CD8-positive, alpha-beta memory T cell (primary cell): ENCODE data around the gene TMEM242. TPM values are rescaled to one million over a fixed set of nuclear protein-coding genes. Genes with fewer than 3 reads are reported as not detected.

Experiments used
- CTCF ChIA-PET: fragments of 350-600 bp; sonication (Branson Sonifier 250); formaldehyde crosslinking; loops from one replicate; lab custom pipeline; 2021; ENCODE audit warnings: antibody characterized with exemption; lab: Charles Lee
- POLR2A ChIA-PET: fragments of 350-600 bp; sonication (Branson Sonifier 250); formaldehyde crosslinking; loops from one replicate; lab custom pipeline; 2021; ENCODE audit warnings: antibody characterized with exemption; lab: Charles Lee
- DNase-seq, 5 donors: peaks; one replicate each; pipeline versions ENCODE4 v3.0.0 to v3.0.0-alpha.2; 2020 to 2022; ENCODE audit warnings: mixed read lengths in 1 of 5
- H3K27ac ChIP-seq: one replicate; pipeline ENCODE4 v1.7.0; 2013; ENCODE audit warnings: low read depth, mild to moderate bottlenecking, low read length, moderate library complexity
- H3K27me3 ChIP-seq: 2 replicates; pipeline ENCODE4 v1.7.0; 2013; ENCODE audit warnings: low read length, mild to moderate bottlenecking; ENCODE audit not compliant: insufficient read depth, poor library complexity, severe bottlenecking
- H3K36me3 ChIP-seq: 2 replicates; pipeline ENCODE4 v1.7.0; 2013; ENCODE audit warnings: mild to moderate bottlenecking, low read length, moderate library complexity; ENCODE audit not compliant: insufficient read depth
- H3K4me1 ChIP-seq: 2 replicates; pipeline ENCODE4 v1.7.0; 2013; ENCODE audit warnings: mild to moderate bottlenecking, low read length, moderate library complexity; ENCODE audit not compliant: insufficient read depth
- H3K4me3 ChIP-seq: 2 replicates; pipeline ENCODE4 v1.7.0; 2013; ENCODE audit warnings: mild to moderate bottlenecking, low read length
- H3K9me3 ChIP-seq: 2 replicates; pipeline ENCODE4 v1.7.0; 2013; ENCODE audit warnings: mild to moderate bottlenecking, low read length
- H3K27ac Mint-ChIP-seq, 8 donors: one replicate each; pipeline ENCODE4 v1.8.0; 2020 to 2021; ENCODE audit warnings: mixed read lengths in 8 of 8, mild to moderate bottlenecking in 6 of 8, inconsistent platforms in 3 of 8, moderate library complexity in 3 of 8
- H3K27me3 Mint-ChIP-seq, 2 donors: one replicate each; pipeline ENCODE4 v1.8.0; 2020 to 2021; ENCODE audit warnings: mixed read lengths in 2 of 2, mild to moderate bottlenecking in 1 of 2, moderate library complexity in 1 of 2
- H3K36me3 Mint-ChIP-seq, 3 donors: one replicate each; pipeline ENCODE4 v1.8.0; 2020 to 2021; ENCODE audit warnings: mixed read lengths in 3 of 3, inconsistent platforms in 1 of 3, mild to moderate bottlenecking in 1 of 3
- H3K4me1 Mint-ChIP-seq, 3 donors: one replicate each; pipeline ENCODE4 v1.8.0; 2020 to 2021; ENCODE audit warnings: mixed read lengths in 3 of 3, inconsistent platforms in 1 of 3, mild to moderate bottlenecking in 1 of 3
- H3K4me3 Mint-ChIP-seq, 7 donors: one replicate each; pipeline ENCODE4 v1.8.0; 2020 to 2021; ENCODE audit warnings: mixed read lengths in 7 of 7, mild to moderate bottlenecking in 6 of 7, moderate library complexity in 4 of 7, inconsistent platforms in 2 of 7
- H3K9me3 Mint-ChIP-seq, 5 donors: one replicate each; pipeline ENCODE4 v1.8.0; 2020 to 2022; ENCODE audit warnings: mixed read lengths in 5 of 5, mild to moderate bottlenecking in 3 of 5, moderate library complexity in 2 of 5, inconsistent platforms in 1 of 5
- polyA plus RNA-seq: library from polyadenylated mRNA; unstranded; fragments of 300-500 nt; fragmentation: Illumina TruSeq; gene quantifications from one replicate; pipeline ENCODE4 v1.2.3, GENCODE V29; 2021
- total RNA-seq, 2 experiments: library from RNA; stranded (reverse); gene quantifications; one replicate each; pipeline ENCODE4 v1.2.3, GENCODE V29; 2021

TMEM242 gene
- total and polyA plus RNA-seq, 3 experiments from 2014 or later: 11.0 to 12.1 (median 11.9) TPM

GRCh38 chr6:157263881-157264397, 59.4 kb downstream of the TMEM242 start:
- no peaks in the 10 kb centered on the region for H3K36me3 ChIP-seq
- CTCF ChIA-PET: interaction anchor here (0.6 to 2.1 kb wide), 4 partner anchors 10 to 40 kb away, joined by 3 to 15 read pairs (median 4); no protein-coding TSS in a partner anchor
- peaks cover 0 to 3% of the 10 kb centered on the region in 2 donors for H3K27me3 Mint-ChIP-seq
- H3K4me3 Mint-ChIP-seq: no peak overlapping the region
- no peak overlapping the region for H3K27ac Mint-ChIP-seq
- H3K27ac ChIP-seq: no peak overlapping the region
- POLR2A ChIA-PET: no interaction called here
- H3K27me3 ChIP-seq: no peaks in the 10 kb centered on the region
- H3K36me3 Mint-ChIP-seq: no peaks in the 10 kb centered on the region
- no peak for DNase-seq
- no peak overlapping the region for H3K4me3 ChIP-seq
- peaks cover 14 to 27% (median 19%) of the 10 kb centered on the region in 3 donors for H3K4me1 Mint-ChIP-seq
- H3K4me1 ChIP-seq: no peaks in the 10 kb centered on the region
- no peaks in the 10 kb centered on the region for H3K9me3 ChIP-seq
- no peaks in the 10 kb centered on the region for H3K9me3 Mint-ChIP-seq

- Mint-ChIP-seq H3K4me3 (no peak overlapping the region), H3K27ac (peak overlapping the region in 1 of 8 donors; percentile 23)
- POLR2A ChIA-PET: no interaction called here
Measured at GRCh38 chr6:157263146-157263545, 60.2 kb downstream of the TMEM242 start.

GRCh38 chr6:157261606-157262005, 61.7 kb downstream of the TMEM242 start:
- no peaks in the 10 kb centered on the region for H3K9me3 Mint-ChIP-seq
- H3K4me1 ChIP-seq: peaks cover 7% of the 10 kb centered on the region
- no peaks in the 10 kb centered on the region for H3K27me3 ChIP-seq
- no peaks in the 10 kb centered on the region for H3K36me3 Mint-ChIP-seq
- ChIA-PET CTCF (no interaction called here), POLR2A (no interaction called here)
- no peaks in the 10 kb centered on the region for H3K9me3 ChIP-seq
- peaks cover 22 to 40% (median 30%) of the 10 kb centered on the region in 3 donors for H3K4me1 Mint-ChIP-seq
- H3K27ac Mint-ChIP-seq: no peak overlapping the region
- no peak overlapping the region for H3K27ac ChIP-seq
- H3K36me3 ChIP-seq: no peaks in the 10 kb centered on the region
- H3K27me3 Mint-ChIP-seq: peaks cover 3% of the 10 kb centered on the region in 2 donors
- no peak for DNase-seq
- H3K4me3 Mint-ChIP-seq: no peak overlapping the region
- no peak overlapping the region for H3K4me3 ChIP-seq

More at GRCh38 chr6:157263146-157263545, 60.2 kb downstream of the TMEM242 start:
- H3K4me1 Mint-ChIP-seq: peaks cover 17 to 35% (median 25%) of the 10 kb centered on the region in 3 donors
- Histone ChIP-seq H3K4me3 (no peak overlapping the region), H3K27ac (no peak overlapping the region), H3K36me3 (no peaks in the 10 kb centered on the region), H3K27me3 (no peaks in the 10 kb centered on the region), H3K4me1 (peaks cover 6% of the 10 kb centered on the region), H3K9me3 (no peaks in the 10 kb centered on the region)
- peaks cover 0 to 3% of the 10 kb centered on the region in 2 donors for H3K27me3 Mint-ChIP-seq
- H3K36me3 Mint-ChIP-seq: no peaks in the 10 kb centered on the region
- H3K9me3 Mint-ChIP-seq: no peaks in the 10 kb centered on the region
- CTCF ChIA-PET: interaction anchor here (1.2 to 2.1 kb wide), 2 partner anchors 10 to 28 kb away, joined by 4 to 15 read pairs; no protein-coding TSS in a partner anchor
- DNase-seq: no peak

- Mint-ChIP-seq H3K9me3 (no peaks in the 10 kb centered on the region), H3K4me1 (peaks cover 22 to 42% (median 30%) of the 10 kb centered on the region in 3 donors), H3K27ac (peak overlapping the region in 1 of 8 donors; percentile 16), H3K36me3 (no peaks in the 10 kb centered on the region), H3K4me3 (no peak overlapping the region), H3K27me3 (peaks cover 3 to 11% of the 10 kb centered on the region in 2 donors)
- Histone ChIP-seq H3K36me3 (no peaks in the 10 kb centered on the region), H3K9me3 (no peaks in the 10 kb centered on the region), H3K27me3 (no peaks in the 10 kb centered on the region), H3K4me3 (no peak overlapping the region), H3K4me1 (peaks cover 7% of the 10 kb centered on the region), H3K27ac (no peak overlapping the region)
- ChIA-PET CTCF (interaction anchor here (1.4 kb wide), 1 partner anchor 13 kb away, joined by 6 read pairs; no protein-coding TSS in a partner anchor), POLR2A (no interaction called here)
- DNase-seq: no peak
Measured at GRCh38 chr6:157260735-157261410, 62.4 kb downstream of the TMEM242 start.

- ChIA-PET CTCF (interaction anchor here (1.4 kb wide), 1 partner anchor 14 kb away, joined by 6 read pairs; no protein-coding TSS in a partner anchor), POLR2A (interaction anchor here (1.1 to 1.5 kb wide), 2 partner anchors 16 to 24 kb away, joined by 4 to 5 read pairs; no protein-coding TSS in a partner anchor)
- H3K4me1 ChIP-seq: peaks cover 7% of the 10 kb centered on the region
- peak overlapping the region in 1 of 8 donors; percentile 9 for H3K27ac Mint-ChIP-seq
- no peaks in the 10 kb centered on the region for H3K9me3 ChIP-seq
- no peak overlapping the region for H3K4me3 ChIP-seq
- H3K27me3 Mint-ChIP-seq: peaks cover 6 to 15% of the 10 kb centered on the region in 2 donors
- no peaks in the 10 kb centered on the region for H3K27me3 ChIP-seq
- no peak overlapping the region for H3K27ac ChIP-seq
- peak overlapping the region in 4 of 7 donors; percentile 1 to 38 (median 22) for H3K4me3 Mint-ChIP-seq
- H3K36me3 Mint-ChIP-seq: no peaks in the 10 kb centered on the region
- no peaks in the 10 kb centered on the region for H3K36me3 ChIP-seq
- peaks cover 22 to 54% (median 30%) of the 10 kb centered on the region in 3 donors for H3K4me1 Mint-ChIP-seq
- no peaks in the 10 kb centered on the region for H3K9me3 Mint-ChIP-seq
- DNase-seq: no peak
Measured at GRCh38 chr6:157259443-157259842, 63.9 kb downstream of the TMEM242 start.

- Mint-ChIP-seq H3K27me3 (peaks cover 9 to 19% of the 10 kb centered on the region in 2 donors), H3K4me1 (peaks cover 26 to 59% (median 30%) of the 10 kb centered on the region in 3 donors), H3K9me3 (no peaks in the 10 kb centered on the region), H3K27ac (peak overlapping the region in 2 of 8 donors; percentile 9 to 19), H3K4me3 (peak overlapping the region in 4 of 7 donors; percentile 1 to 38 (median 22)), H3K36me3 (no peaks in the 10 kb centered on the region)
- H3K4me1 ChIP-seq: peaks cover 7% of the 10 kb centered on the region
- H3K36me3 ChIP-seq: no peaks in the 10 kb centered on the region
- no peaks in the 10 kb centered on the region for H3K9me3 ChIP-seq
- POLR2A ChIA-PET: interaction anchor here (1.1 to 1.5 kb wide), 2 partner anchors 16 to 23 kb away, joined by 4 to 5 read pairs; no protein-coding TSS in a partner anchor
- H3K4me3 ChIP-seq: no peak overlapping the region
- H3K27me3 ChIP-seq: no peaks in the 10 kb centered on the region
- peak in 3 of 5 donors; percentile 23 to 72 (median 46) for DNase-seq
- no peak overlapping the region for H3K27ac ChIP-seq
- CTCF ChIA-PET: no interaction called here
Measured at GRCh38 chr6:157258878-157259277, 64.4 kb downstream of the TMEM242 start.

GRCh38 chr6:157255079-157255478, 68.2 kb downstream of the TMEM242 start:
- H3K4me1 ChIP-seq: peaks cover 7% of the 10 kb centered on the region

More at GRCh38 chr6:157255079-157255478, 68.2 kb downstream of the TMEM242 start:
- Mint-ChIP-seq H3K36me3 (no peaks in the 10 kb centered on the region), H3K9me3 (no peaks in the 10 kb centered on the region), H3K27me3 (peaks cover 15 to 40% of the 10 kb centered on the region in 2 donors), H3K4me1 (peaks cover 22 to 46% (median 24%) of the 10 kb centered on the region in 3 donors), H3K4me3 (peak overlapping the region in 1 of 7 donors; percentile 33), H3K27ac (peak overlapping the region in 1 of 8 donors; percentile 33)
- POLR2A ChIA-PET: no interaction called here
- CTCF ChIA-PET: interaction anchor here (1.7 kb wide), 1 partner anchor 19 kb away, joined by 7 read pairs; no protein-coding TSS in a partner anchor
- no peak overlapping the region for H3K4me3 ChIP-seq
- no peaks in the 10 kb centered on the region for H3K9me3 ChIP-seq
- no peak for DNase-seq
- no peak overlapping the region for H3K27ac ChIP-seq
- no peaks in the 10 kb centered on the region for H3K36me3 ChIP-seq
- peaks cover 7% of the 10 kb centered on the region for H3K27me3 ChIP-seq
